ENCODE results near the gene RNF19B. TPM values are rescaled to one million over a fixed set of nuclear protein-coding genes. Genes with fewer than 3 reads are reported as not detected.

Gene RNF19B
- total RNA-seq, 1 experiment from 2014 or later, result 15.0 TPM

DNA sequence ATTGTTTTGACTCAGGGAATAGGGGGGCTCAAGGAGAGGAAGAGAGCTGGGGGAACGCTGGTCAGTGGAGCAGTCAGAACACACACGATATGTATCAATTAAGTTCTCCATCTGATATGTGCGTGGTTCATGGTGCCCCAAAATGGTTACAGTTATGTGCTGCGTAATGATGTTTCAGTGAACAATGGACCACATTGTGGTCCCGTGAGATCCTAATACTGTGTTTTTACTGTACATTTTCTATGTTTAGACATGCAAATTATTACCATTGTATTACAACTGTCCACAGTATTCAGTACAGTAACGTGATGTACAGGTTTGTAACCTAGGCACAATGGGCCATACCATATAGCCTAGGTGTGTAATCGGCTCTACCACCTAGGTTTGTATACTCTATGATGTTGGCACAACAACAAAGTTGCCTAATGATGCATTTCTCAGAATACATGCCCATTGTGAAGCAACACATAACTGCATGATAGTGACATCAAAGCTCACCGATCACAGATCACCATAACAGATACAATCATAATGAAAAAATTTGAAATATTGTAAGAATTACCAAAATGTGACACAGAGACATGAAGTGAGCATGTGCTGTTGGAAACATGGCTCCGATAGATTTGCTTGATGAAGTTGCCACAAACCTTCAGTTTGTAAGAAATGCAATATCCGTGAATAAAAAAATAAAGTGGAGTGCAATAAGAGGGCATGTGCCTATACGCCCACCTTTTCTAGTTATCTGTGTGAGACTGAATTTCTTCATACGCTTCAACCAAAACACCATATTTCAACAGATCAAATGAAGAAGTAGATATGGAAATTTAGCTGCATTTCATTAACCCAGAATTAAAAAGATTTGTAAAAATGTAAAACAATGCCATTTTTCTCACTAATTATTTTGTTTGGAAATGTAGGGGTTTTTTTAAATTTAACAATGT, 48.6 kb downstream of the RNF19B start:
- Histone ChIP-seq H3K18ac (ENCODE audit: insufficient read length, low read depth, low read length) (no peak overlapping the region), H3T11ph (ENCODE audit: low read length) (no peak overlapping the region), H3K27me3 (ENCODE audit: insufficient read depth, low read length) (no peaks in the 10 kb centered on the region), H4K8ac (replicated peaks; ENCODE audit: insufficient read length, low read depth, low read length) (no peak overlapping the region), H3K56ac (ENCODE audit: insufficient read length, low read depth, low read length) (no peak overlapping the region), H2BK15ac (ENCODE audit: low read depth, low read length) (no peak overlapping the region), H3K23ac (ENCODE audit: insufficient read length, low read depth, low read length) (no peak overlapping the region), H3K9ac (ENCODE audit: extremely low read depth, insufficient read length, low read length) (no peak overlapping the region), H2BK20ac (ENCODE audit: low read depth, low read length, poor library complexity, severe bottlenecking) (no peak overlapping the region), H4K91ac (ENCODE audit: insufficient read length, low read depth, low read length) (no peak overlapping the region), H2BK5ac (ENCODE audit: insufficient read length, low read length) (no peak overlapping the region), H4K5ac (ENCODE audit: insufficient read length, low read depth, low read length) (no peak overlapping the region), H3K4me1 (ENCODE audit: insufficient read depth, low read length) (no peaks in the 10 kb centered on the region), H4K20me1 (ENCODE audit: control insufficient read depth, insufficient read depth, insufficient read length) (no peaks in the 10 kb centered on the region), H3K79me1 (ENCODE audit: insufficient read depth, low read depth, low read length, poor library complexity, severe bottlenecking) (no peaks in the 10 kb centered on the region), H3K27ac (ENCODE audit: insufficient read length, low read depth, low read length) (no peak overlapping the region), H3K9me3 (ENCODE audit: control insufficient read depth, low read depth, low read length) (no peaks in the 10 kb centered on the region), H3K79me2 (ENCODE audit: insufficient read depth, low read length) (no peaks in the 10 kb centered on the region), H3K14ac (ENCODE audit: insufficient read depth, low read length) (no peak overlapping the region), H3K23me2 (ENCODE audit: insufficient read length, low read depth, low read length, poor library complexity, severe bottlenecking) (no peaks in the 10 kb centered on the region), H3K4me2 (ENCODE audit: insufficient read depth, insufficient read length, low read length) (no peak overlapping the region), H2BK12ac (ENCODE audit: insufficient read length, low read depth, low read length) (no peak overlapping the region), H3K4ac (ENCODE audit: low read depth, low read length) (no peak overlapping the region), H2AFZ (ENCODE audit: low read length) (no peak overlapping the region), H2BK120ac (ENCODE audit: low read depth, low read length, poor library complexity, severe bottlenecking) (no peak overlapping the region), H2AK5ac (ENCODE audit: insufficient read length, low read length) (no peak overlapping the region)
- H3K27ac Mint-ChIP-seq, result no peak overlapping the region
- DNase-seq, result no peak
- H3K36me3 Mint-ChIP-seq (ENCODE audit: insufficient read depth in 1 of 3, low read depth in 3 of 3), result no peaks in the 10 kb centered on the region
- peaks cover 25% of the 10 kb centered on the region for H3K27me3 Mint-ChIP-seq (ENCODE audit: low read depth)
- no peak for TF ChIP-seq CTCF (conservative IDR thresholded peaks at IDR 0.05)
- no peak overlapping the region for H3K4me3 Mint-ChIP-seq
- WGBS (ENCODE audit: extremely low coverage, insufficient read length, low lambda C conversion rate), result no CpG with 5 or more reads among the region's 12 CpGs
- no peaks in the 10 kb centered on the region for H3K4me1 Mint-ChIP-seq
- no peaks in the 10 kb centered on the region for H3K9me3 Mint-ChIP-seq

All from H9 (cell line).